NCI-H2171 treated with DMSO at 0.1 percent for 48 hours (cell line): ENCODE data around the gene CXCR5.

Experiments
- DNase-seq: peaks from one replicate; lab custom pipeline; 2025; lab: John Stamatoyannopoulos, UW

The CXCR5 gene

DNA sequence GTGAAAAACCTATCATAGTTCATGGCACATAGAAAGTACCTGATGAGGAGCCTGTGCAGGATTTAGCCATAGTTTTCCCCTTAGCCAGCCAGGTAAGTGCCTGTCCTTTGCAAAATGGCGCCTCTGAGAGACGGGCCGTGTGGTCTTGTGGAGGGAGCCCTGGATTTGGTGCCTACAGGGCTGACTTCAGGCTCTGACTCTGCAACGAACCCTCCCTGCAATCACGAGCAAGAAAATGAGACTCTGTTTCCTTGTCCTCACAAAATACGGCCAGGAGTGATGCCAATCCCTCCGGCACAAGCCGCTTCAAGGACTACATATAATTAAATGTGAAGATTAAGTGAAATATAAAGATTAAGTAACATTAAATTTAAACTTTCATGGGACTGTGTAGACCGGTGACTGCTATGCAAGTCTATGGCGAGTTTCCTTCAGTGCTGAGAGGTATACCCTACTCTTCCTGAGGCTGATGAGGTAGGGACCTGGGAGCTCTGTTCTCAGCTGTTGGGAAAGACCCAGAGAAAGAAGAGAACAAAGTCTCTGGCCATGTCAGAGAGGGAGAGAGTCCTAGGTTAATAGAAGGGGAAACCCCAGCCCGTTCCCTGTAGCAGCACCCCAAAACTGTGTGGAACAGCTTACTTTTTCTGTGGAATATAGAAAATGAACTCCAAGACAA is 6.1 kb upstream of the CXCR5 start:
- no peak for DNase-seq

DNA sequence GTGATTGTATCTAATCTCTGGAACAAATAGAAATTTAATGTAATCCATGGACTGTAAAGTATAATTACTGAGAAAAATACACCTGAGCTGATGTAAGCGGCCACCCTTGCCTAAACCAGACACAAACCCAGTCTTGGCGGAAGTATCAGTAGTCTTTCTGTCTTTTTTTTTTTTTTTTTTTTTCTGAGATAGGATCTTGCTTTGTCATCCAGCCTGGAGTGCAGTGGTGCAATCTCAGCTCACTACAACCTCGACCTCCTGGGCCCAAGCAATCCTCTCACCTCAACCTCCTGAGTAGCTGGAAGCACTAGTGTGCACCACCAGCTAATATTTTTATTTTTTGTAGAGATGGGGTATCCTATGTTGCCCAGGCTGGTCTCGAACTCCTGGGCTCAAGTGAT is 5.5 kb upstream of the CXCR5 start:
- no peak for DNase-seq

GRCh38 chr11:118881228-118881627 is 2.5 kb upstream of the CXCR5 start:
- DNase-seq: no peak

DNA sequence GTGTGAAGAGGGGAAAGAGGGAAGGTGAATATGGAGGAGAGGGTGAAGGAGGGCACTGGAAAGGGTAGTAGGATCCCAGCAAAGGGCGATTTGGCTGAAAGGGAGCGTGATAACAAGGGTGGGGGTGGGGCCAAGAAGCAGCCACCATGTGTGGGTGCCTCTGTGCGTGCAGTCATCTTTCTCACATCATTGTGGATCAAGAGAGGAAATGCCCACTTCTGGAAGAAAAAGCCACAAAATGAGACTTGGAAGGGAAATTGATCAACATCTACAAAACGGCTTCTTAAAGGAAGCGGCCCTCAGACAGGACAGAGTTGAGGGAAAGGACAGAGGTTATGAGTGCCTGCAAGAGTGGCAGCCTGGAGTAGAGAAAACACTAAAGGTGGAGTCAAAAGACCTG is 1.2 kb upstream of the CXCR5 start:
- DNase-seq: no peak

- no peak for DNase-seq
Observed at GRCh38 chr11:118883004-118883367, 706 bp upstream of the CXCR5 start.

GRCh38 chr11:118884875-118885274 is 1.2 kb downstream of the CXCR5 start:
- DNase-seq: no peak

DNA sequence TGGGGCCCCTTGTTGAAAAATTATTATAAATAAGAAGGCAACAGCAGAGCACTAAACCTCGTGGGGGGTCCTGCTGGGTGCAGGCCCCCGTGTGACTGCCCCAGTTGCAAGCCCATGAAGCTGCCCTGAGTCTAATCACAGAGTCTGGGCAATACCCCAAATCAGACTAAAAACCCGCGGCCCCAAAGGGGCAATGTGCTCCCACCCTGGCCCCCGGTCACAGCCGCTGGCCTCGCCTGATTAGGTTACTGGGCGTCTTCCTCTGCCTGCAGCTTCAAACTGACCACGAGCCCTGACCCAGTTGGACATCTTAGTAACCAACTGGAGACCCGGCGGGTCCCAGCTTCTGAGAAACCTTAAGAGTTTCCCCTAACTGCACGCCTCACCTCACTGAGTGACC is 1.6 kb downstream of the CXCR5 start:
- no peak for DNase-seq

GRCh38 chr11:118885831-118886565 is 2.3 kb downstream of the CXCR5 start:
- DNase-seq: no peak

- DNase-seq: no peak
Observed at GRCh38 chr11:118886681-118887111, 3.0 kb downstream of the CXCR5 start.

DNA sequence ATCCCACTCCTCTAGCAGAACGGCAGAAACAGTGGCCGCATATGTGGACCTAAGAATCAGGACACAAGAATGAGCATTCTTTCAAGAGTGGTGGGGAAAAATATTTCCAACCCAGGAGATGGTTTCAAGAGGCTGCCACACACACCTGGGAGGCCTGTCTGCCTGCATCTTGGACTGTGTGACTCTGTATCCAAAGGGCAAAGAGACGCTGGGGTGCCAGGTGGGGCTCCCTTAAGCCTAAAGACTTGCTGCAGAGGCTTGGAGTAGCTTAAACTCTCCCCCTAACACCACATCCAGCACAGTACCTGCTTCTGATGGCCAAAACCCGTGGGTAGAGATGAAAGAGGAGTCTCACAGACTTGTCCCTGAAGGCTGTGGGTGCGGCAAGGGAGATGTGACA is 3.5 kb downstream of the CXCR5 start:
- DNase-seq: no peak

GRCh38 chr11:118888398-118888797 is 4.7 kb downstream of the CXCR5 start:
- no peak for DNase-seq

GRCh38 chr11:118889797-118890196 is 6.1 kb downstream of the CXCR5 start:
- DNase-seq: no peak

DNA sequence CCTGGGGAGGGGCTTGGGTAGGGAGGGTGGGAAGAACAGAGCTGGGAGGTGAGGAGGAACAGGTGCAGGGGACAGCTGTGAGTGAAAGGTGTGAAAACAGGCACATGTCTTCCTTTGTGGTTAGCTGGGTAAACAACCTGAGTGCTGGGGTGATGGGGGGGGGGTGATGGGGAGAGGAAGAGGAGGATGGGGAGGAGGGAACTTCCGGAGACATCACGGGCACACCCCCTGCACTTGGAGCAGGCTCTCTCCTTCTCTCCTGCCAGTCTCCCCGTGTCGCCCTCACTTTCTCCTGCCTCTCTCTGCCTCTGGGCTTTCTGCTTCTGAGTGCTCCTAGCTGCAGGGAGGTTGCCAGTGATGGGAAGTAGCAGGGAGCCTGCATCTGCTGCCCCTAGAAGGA is 8.8 kb downstream of the CXCR5 start:
- DNase-seq: peak; percentile 87

GRCh38 chr11:118892964-118893363 is 9.3 kb downstream of the CXCR5 start:
- DNase-seq: no peak

GRCh38 chr11:118893662-118894061 is 10.0 kb downstream of the CXCR5 start:
- no peak for DNase-seq

DNA sequence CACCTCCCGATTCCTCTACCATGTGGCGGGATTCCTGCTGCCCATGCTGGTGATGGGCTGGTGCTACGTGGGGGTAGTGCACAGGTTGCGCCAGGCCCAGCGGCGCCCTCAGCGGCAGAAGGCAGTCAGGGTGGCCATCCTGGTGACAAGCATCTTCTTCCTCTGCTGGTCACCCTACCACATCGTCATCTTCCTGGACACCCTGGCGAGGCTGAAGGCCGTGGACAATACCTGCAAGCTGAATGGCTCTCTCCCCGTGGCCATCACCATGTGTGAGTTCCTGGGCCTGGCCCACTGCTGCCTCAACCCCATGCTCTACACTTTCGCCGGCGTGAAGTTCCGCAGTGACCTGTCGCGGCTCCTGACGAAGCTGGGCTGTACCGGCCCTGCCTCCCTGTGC is 10.5 kb downstream of the CXCR5 start:
- no peak for DNase-seq

DNA sequence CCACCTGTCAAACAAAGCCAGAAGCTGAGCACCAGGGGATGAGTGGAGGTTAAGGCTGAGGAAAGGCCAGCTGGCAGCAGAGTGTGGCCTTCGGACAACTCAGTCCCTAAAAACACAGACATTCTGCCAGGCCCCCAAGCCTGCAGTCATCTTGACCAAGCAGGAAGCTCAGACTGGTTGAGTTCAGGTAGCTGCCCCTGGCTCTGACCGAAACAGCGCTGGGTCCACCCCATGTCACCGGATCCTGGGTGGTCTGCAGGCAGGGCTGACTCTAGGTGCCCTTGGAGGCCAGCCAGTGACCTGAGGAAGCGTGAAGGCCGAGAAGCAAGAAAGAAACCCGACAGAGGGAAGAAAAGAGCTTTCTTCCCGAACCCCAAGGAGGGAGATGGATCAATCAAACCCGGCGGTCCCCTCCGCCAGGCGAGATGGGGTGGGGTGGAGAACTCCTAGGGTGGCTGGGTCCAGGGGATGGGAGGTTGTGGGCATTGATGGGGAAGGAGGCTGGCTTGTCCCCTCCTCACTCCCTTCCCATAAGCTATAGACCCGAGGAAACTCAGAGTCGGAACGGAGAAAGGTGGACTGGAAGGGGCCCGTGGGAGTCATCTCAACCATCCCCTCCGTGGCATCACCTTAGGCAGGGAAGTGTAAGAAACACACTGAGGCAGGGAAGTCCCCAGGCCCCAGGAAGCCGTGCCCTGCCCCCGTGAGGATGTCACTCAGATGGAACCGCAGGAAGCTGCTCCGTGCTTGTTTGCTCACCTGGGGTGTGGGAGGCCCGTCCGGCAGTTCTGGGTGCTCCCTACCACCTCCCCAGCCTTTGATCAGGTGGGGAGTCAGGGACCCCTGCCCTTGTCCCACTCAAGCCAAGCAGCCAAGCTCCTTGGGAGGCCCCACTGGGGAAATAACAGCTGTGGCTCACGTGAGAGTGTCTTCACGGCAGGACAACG is 11.7 kb downstream of the CXCR5 start:
- no peak for DNase-seq

DNA sequence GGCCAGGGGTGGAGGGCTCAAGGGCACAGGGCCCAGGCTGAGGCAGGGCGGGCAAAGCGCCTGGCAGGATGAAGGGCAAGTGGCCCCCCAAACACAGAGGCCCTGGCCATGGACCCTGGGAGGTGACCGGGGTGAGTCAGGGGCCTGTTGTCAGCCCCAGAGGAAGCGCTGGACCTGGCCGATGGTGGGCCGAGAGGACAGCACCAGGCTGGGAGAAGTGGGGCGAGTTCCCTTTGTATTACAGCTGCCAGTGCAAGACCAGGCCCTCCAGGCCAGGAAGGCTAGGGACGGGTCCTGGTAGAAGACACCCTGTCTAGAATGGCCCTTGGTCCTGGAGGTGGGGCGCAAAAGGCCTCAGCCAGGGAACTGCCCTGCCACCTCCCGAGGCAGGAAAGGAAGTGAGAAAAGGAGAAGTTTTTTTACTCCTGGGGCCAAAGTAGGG is 12.8 kb downstream of the CXCR5 start:
- DNase-seq: no peak

DNA sequence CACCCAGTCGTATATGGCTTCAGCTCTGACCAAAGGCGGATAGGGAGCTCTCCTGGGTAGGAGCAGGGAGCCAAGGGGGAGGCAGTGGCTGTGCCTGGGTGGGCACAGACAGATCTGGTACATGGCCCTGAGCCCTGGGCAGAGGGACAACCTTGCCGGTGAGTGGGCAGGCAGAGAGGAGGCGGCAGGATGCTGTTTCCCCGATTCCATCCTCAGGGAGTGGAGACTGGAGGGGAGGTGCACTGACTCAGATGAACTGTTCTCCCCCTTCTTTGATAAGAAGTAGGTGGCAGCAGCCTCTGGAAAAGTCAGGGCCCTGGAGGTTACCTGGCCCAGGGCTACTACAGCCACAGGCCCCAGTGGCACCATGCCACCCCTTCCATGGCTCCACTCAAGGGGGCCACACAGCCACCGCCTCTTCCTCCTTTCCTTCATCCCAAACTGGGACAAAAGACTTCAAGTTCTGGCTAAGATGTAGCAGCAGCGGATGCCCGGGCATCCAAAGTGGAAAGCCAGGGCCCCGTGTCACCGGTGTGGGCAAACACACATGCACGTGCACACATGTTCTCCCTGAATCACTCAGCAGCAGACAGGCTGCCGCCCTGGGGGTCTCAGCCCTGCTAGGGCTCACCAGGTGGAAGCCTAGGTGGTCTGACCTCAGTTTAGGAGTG is 13.4 kb downstream of the CXCR5 start:
- no peak for DNase-seq

DNA sequence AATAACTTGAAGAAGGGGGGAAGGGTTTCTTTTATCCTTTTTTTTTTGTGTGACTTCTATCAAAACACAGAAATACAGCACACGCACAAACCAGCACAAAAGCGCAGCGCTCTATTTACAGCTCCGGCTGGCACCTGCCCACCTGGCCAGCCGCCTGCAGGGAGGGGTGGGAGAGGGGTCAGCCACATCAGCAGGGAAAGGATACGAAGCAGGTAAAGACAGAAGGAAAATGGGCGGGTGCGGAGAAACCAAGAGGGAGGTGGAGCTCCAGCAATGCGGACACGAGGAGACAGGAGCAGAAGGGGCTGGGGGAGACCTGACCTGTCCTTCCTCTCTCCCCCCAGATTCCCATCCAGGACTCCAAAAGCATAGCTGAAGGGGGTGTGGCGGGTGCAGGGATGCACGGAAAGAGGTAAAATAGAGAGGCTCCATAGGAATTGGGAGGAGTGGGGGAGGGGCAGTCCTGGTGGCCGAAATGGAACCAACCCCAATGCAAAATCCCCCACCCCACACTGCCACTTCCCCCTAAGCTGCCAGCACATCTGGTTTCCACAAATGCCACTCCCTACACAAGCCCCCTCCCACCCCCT is 14.1 kb downstream of the CXCR5 start:
- DNase-seq: no peak

DNA sequence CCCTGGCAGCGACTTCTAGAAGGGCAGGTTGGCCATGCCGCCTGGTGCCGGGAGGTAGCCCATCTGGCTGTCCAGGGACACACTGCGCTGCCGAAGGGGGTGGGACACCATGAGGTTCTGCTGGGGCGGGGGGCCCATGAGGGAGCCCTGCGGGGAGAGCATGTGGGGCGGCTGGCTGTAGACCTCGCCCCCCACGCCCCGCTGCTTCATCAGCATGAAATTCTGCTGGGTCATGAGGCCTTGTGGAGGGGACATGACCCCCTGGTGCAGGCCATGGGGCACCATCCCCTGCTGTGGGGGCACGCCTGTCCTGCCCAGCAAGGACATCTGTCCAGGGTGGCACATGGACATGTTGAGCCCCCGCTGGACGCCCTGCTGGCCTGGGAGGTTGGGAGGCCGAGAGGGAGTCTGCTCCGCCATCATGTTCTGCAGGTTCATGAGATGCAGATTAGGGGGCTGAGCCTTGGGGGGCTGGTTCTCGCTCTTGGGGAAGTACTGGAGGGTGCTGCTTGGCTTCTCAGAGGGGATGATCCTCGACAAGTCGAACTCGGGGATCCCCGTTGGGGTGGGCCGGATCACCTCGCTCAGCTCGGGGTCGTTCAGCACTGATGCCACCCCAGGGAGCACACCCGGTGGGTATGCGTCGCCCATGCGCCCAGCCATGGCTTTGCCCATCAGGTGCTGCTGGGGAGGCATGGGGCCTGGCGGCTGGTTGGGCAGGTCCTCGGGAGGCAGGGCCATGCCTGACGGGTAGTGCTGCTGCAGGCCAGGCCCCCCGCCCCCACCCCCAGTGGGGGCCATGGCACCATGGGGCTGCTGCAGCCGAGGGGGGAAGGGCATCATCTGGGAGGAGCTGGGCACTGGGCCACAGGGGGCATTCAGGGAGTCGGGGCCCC is 15.0 kb downstream of the CXCR5 start:
- no peak for DNase-seq
